GM19438 (cell line): ENCODE results near the gene HOXB1.
"Not testable (repeated sequence)": the region's sequence is repeated elsewhere in the genome, so short reads cannot be mapped to it uniquely, and the experiment has no call there.

Source experiments
- ATAC-seq: cut with Tn5 transposase; IDR thresholded peaks from one replicate; pipeline ENCODE4 v1.9.1; 2021; ENCODE audit warnings: low read depth; ENCODE audit not compliant: unreplicated experiment

The HOXB1 gene

GRCh38 chr17:48544349-48545021, 13.7 kb upstream of the HOXB1 start:
- no peak for ATAC-seq

DNA sequence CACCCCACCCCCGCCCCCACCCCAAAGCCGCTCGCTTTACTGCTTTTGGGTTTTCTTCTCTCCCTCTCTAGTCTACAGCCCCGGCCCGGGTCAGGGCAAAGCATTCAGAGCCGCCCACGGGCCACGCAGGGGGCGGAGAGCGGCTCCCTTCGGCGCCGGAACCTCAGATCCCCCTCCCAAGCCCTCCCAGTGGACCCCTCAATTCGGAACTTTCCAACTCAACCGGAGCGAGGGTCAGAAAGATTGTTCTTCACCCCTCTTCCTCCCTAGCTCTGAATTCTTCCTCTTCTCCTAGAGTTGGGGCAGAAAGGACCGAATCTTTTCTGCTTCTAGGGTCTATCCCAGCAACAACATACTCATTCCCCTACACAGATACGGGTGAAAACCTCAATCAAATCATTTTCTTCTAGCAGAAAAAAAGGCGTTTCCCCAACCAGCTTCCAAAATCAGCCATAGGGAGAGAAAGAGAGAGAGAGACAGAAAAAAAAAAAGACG, 13.1 kb upstream of the HOXB1 start:
- peak; percentile 32 for ATAC-seq

DNA sequence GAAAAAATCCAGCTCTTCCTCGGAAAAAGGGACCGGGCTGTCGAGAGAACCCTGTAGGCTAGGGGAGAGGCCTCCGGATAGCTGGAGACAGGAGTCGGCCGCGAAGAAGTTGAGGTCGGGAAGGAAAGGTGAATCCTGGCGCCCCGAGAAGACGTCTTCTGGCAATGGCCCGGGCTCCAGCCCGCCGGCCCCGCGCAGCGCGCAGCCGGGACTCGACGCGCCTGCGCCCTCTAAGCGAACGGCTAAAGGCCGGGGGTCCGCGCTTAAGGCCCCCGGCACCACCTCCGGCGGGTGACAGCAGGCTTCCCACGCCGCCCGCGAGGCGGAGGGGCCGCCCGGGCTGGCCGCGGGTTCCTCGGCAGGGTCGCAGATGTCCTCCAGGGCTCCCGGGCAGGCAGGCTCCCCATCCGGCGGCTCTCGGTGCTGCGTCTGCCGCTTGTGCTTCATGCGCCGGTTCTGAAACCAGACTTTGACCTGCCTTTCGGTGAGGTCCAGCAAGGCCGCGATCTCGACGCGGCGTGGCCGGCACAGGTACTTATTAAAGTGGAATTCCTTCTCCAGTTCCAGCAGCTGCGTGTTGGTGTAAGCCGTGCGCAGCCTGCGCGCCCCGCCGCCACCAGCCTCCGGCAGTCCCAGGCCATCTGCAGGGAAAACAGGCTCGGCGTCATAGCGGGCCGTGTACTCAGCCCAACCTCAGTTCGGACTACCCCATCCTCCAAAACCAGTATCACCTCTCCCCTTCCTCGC, 12.5 kb upstream of the HOXB1 start:
- ATAC-seq: peak; percentile 52

DNA sequence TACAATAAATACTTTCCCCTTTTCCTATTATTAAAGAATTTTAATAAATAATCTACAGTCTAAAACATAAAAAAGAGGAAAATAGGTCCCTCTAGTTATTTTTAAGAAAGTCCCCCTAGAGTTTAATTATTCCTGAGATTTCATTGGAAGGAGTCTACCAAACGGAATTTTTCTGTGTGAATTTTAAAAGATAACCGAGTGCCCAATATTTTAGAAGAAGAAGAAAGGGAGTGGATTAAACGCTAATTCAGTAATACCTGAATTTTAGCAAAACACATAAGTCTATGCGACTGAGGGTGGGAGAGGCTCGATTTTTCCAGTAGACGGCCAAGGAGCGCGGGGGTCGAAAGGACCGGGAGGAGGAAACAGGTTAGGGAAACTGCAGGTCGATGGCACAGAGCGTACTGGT, 11.9 kb upstream of the HOXB1 start:
- ATAC-seq: no peak

- ATAC-seq: no peak
Measured at GRCh38 chr17:48542114-48542656, 11.4 kb upstream of the HOXB1 start.

DNA sequence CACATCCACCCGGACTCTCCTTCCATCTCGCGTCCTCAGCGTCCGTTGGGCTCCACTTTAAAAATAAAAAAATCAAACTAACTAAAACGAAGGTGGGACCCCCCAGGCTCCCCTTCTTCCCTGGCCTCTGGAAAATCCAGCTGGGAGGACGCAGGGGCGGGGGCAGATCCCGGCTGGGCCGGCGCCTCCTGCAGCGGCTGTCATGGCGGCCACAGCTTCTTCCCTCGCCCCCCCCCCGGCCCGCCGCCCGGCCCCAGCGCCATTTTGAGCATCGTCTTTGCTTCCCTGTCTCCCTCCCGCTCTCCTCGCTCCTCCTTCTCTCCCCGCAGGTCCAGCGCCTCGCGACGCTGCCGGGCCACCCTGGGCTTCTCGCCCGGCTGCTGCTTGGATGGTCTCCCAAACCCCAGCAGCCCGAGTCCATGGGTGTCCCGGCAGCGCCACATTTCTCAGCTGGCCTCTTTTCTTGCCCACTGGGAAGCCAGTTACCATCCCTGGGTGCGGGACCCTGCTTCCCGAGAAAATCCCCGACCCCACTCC, 10.8 kb upstream of the HOXB1 start:
- ATAC-seq: no peak

DNA sequence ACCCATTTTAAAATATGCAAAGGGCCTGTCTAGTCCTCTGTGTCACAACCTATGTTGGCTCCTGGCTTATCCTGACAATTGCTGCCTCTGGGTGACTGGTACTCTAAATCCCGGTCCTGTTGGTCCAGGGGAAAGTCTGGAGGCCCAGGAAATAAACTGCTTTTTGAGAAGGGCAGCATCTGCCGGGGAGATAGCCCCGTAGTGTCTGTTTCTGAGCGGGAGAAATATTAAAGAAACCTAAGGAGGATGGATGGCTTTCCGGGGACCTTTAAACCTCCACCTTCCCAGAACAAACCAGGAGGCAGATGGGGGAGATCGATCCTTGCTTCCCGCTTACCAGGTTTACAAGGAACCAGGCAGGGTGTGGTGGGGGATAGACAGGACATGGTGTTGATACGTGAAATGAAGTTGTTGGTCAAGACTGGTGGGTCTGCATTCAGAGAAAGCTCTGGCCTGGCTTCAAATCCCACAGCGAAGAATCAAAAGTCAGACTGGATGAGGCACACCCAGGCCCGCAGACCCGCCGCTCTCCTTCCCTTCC, 10.3 kb upstream of the HOXB1 start:
- ATAC-seq: no peak

- ATAC-seq: no peak
Measured at GRCh38 chr17:48540213-48540612, 9.4 kb upstream of the HOXB1 start.

- no peak for ATAC-seq
Measured at GRCh38 chr17:48539177-48539576, 8.4 kb upstream of the HOXB1 start.

DNA sequence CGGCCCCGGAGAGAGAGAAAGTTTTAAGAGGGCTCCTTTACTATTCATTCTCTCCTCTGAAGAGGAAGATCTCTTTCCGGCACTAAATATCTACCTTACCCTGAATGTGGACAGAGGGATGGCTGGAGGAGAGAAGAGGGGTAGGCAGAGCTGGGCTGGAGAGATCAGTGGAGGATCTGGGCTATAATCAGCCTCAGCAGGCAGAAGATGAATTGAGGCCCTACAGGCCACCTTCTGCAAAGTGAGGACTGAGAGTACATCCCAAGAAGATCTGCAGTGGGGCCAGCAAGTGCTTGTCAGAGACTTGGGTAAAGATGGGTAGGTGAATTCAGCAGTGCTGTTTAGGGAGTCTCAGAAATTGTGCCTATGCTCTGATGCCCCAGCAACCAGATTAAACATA, 6.5 kb upstream of the HOXB1 start:
- no peak for ATAC-seq

- not testable (repeated sequence) for ATAC-seq
Measured at GRCh38 chr17:48535793-48536559, 5.2 kb upstream of the HOXB1 start.

- no peak for ATAC-seq
Measured at GRCh38 chr17:48532261-48532660, 1.4 kb upstream of the HOXB1 start.

DNA sequence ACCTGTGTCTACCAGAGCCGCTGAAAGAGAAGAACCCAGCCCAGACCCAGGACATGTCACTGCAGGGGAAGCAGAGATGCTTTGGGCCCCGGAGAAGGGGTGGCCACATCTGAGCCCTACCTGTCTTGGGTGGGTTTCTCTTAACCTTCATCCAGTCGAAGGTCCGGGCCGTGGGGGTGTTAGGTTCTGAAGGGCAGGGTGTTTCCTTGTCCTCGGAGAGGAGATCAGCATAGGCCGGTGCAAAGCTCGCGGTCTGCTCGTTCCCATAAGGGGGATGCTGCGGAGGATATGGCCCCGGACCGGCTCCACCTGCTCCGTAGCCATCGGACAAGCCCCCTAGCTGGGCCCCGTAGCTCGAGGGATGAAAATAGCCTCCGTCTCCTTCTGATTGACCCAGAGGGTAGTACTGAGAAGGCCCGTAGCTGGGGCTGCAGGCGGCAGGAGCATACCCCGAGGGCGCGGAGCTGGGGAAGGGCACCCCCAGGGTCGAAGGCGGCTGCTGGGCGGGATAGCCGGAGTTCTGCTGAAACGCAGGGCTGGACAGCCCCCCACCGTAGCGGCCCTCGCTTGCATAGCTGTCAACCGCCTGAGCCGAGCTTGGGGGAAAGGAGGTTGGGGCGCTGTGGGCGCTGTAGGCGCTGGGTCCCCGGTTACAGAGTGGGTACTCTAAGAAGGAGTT, 464 bp downstream of the HOXB1 start:
- no peak for ATAC-seq

DNA sequence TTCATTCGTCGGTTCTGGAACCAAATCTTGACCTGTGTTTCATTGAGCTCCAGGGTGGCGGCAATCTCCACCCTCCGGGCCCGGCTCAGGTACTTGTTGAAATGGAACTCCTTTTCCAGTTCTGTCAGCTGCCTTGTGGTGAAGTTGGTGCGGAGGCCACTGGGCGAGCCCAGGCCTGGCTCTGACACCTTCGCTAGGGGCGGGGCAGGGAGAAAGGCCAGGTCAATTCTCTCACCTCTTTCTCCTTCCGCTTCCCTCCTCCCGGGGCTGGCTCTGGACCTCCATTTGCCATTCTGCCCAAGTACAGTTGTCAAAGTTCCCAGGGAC, 1.2 kb downstream of the HOXB1 start:
- no peak for ATAC-seq

- no peak for ATAC-seq
Measured at GRCh38 chr17:48528936-48529682, 1.7 kb downstream of the HOXB1 start.

GRCh38 chr17:48528153-48528935, 2.5 kb downstream of the HOXB1 start:
- ATAC-seq: no peak

GRCh38 chr17:48527547-48527932, 3.3 kb downstream of the HOXB1 start:
- no peak for ATAC-seq

GRCh38 chr17:48526608-48527546, 3.9 kb downstream of the HOXB1 start:
- ATAC-seq: no peak
